HG03432 (cell line): ENCODE results near the gene GJB2.

Experiments used
- ATAC-seq: cut with Tn5 transposase; IDR thresholded peaks from one replicate; pipeline ENCODE4 v1.9.1; 2021; ENCODE audit warnings: mild to moderate bottlenecking, moderate library complexity; ENCODE audit not compliant: unreplicated experiment

The GJB2 gene

DNA sequence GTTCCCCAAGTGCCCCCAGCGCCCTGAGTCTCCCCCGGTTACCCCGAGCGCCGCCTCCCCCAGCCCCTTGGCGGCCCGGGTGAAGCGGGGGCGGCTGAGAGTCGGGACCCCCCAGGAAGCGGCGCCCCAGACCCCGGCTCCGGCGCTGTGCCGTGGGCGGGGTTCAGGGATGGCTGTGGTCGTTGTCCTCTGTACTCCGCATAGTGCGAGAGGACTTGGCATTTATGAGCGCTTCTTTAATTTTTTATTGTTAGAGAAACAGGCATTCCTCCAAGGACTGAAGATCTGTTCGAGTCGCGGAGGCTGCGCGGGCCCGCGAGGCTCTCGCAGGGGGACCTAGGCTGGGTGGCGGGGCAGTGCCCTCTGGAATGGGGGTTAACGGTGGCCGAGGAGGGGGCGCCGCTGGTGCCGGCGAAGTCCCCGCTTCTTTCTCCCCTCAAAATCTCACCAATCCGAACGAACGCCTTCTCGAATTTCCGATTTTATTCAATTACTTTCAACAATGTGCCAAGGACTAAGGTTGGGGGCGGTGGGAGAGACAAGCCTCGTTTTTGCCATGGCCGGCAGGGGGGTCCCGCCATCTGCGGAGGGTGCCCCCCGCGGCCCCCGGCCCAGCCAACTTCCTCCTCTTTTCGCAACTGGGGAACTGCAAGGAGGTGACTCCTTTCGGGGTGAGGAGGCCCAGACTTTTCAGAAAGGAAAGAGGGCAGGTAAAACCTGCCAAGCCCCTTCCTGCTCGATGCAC is 596 bp upstream of the GJB2 start:
- ATAC-seq = no peak

DNA sequence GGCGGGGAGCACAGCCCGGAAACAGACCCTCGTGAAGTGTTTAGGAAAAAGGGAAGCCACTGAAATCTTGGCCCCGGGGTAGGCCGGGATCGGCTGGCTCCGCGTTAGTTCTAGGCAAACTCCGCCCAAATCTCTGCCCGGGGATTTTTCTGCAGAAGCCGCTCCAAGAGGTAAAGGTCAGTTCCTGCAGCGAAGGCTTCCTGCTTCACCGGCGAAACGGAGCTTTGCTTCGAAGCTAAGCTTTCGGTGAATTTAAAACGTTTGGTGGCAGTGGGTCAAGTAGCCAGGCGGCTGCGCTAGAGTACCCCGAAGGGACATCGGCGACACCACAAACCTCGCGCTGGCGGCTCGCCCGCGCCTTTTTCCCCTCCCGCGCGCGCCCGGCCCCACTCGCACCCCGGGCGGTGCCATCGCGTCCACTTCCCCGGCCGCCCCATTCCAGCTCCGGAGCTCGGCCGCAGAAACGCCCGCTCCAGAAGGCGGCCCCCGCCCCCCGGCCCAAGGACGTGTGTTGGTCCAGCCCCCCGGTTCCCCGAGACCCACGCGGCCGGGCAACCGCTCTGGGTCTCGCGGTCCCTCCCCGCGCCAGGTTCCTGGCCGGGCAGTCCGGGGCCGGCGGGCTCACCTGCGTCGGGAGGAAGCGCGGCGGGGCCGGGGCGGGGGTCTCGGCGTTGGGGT is 441 bp downstream of the GJB2 start:
- ATAC-seq = no peak

GRCh38 chr13:20191311-20192157 is 1.2 kb downstream of the GJB2 start:
- no peak for ATAC-seq

- ATAC-seq = no peak
Observed at GRCh38 chr13:20190481-20191310, 2.0 kb downstream of the GJB2 start.

DNA sequence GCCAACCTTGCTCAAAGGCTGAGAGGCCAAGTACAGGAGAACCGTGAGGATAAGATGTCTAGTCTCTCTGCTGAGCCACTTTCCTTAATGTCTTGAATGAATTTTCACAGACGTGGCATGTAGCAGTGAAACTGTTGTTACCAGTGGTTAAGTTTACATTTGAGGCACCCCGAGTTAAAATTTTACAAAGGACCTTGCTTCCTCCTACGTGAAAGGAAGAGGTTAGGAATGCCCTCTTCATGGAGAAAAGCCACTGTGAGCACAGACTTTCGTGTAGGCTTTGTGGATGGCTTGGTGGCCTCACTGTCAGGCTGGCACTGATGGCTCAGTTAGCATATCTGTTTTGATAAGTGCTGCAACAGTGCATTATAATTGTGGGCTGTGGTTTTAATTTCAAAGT is 2.7 kb downstream of the GJB2 start:
- ATAC-seq = no peak

DNA sequence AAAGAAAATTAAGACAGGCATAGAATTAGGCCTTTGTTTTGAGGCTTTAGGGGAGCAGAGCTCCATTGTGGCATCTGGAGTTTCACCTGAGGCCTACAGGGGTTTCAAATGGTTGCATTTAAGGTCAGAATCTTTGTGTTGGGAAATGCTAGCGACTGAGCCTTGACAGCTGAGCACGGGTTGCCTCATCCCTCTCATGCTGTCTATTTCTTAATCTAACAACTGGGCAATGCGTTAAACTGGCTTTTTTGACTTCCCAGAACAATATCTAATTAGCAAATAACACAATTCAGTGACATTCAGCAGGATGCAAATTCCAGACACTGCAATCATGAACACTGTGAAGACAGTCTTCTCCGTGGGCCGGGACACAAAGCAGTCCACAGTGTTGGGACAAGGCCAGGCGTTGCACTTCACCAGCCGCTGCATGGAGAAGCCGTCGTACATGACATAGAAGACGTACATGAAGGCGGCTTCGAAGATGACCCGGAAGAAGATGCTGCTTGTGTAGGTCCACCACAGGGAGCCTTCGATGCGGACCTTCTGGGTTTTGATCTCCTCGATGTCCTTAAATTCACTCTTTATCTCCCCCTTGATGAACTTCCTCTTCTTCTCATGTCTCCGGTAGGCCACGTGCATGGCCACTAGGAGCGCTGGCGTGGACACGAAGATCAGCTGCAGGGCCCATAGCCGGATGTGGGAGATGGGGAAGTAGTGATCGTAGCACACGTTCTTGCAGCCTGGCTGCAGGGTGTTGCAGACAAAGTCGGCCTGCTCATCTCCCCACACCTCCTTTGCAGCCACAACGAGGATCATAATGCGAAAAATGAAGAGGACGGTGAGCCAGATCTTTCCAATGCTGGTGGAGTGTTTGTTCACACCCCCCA is 3.8 kb downstream of the GJB2 start:
- ATAC-seq = no peak

DNA sequence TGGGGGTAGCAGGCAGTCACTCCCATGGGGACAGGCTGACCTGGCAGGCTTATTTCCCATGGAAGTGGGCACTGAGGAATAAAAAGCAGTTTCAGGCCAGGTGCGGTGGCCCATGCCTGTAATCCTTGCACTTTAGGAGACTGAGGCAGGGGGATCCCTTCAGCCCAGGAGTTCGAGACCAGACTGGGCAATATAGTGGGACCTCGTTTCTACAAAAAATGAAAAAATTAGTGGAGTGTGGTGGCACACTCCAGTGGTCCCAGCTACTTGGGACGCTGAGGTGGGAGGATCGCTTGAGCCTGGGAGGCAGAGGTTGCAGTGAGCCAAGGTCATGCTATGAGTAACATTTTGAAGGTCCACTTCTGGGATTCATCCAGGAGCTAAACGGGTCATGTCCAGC is 6.0 kb downstream of the GJB2 start:
- no peak for ATAC-seq

GRCh38 chr13:20185366-20186056 is 7.2 kb downstream of the GJB2 start:
- no peak for ATAC-seq

DNA sequence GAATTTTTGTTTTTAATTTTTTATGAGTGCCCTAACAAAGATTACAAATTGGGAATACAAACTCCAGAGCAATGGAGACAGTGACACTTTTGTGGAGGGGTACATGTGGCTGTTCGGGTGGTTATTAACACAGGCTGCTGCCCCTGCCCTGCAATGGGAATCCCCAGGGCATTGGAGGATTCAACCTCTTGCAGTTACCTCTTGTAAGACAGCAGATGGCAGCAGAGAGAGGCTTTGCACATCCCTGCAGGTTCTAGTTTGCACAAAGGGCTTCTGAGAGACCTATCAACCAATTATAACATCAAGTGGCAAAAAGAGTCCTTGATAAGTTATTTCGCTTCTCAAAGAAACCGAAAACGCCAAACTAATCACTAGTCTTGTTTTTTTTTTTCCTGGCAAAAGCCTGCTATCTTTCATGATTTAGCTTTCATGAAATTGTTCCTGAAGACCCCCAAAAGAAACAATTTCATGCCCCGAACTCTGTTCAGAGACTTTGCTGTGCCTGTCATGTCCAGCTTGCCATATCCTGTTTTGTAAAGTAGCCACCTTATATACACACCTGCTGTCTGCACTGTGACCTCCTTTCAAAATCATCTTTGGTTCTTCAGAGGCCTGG is 10.4 kb downstream of the GJB2 start:
- ATAC-seq = peak; percentile 74

DNA sequence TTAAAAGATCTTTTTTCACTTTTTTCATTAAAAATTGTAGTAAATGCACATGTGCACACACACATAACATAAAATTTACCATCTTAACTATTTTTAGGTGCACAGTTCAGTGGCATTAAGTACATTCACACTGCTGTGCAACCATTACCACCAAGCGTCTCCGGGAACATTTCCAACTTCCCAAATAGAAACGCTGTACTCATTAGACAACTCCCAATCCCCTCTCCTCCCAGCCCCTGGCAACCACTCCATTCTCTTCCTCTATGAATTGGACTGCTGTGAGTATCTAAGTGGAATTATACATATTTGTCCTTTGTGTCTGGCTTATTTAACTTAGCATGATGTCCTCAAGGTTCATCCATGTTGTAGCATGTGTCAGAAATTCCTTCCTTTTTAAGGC is 11.6 kb downstream of the GJB2 start:
- no peak for ATAC-seq

- no peak for ATAC-seq
Observed at GRCh38 chr13:20178156-20178555, 14.6 kb downstream of the GJB2 start.

DNA sequence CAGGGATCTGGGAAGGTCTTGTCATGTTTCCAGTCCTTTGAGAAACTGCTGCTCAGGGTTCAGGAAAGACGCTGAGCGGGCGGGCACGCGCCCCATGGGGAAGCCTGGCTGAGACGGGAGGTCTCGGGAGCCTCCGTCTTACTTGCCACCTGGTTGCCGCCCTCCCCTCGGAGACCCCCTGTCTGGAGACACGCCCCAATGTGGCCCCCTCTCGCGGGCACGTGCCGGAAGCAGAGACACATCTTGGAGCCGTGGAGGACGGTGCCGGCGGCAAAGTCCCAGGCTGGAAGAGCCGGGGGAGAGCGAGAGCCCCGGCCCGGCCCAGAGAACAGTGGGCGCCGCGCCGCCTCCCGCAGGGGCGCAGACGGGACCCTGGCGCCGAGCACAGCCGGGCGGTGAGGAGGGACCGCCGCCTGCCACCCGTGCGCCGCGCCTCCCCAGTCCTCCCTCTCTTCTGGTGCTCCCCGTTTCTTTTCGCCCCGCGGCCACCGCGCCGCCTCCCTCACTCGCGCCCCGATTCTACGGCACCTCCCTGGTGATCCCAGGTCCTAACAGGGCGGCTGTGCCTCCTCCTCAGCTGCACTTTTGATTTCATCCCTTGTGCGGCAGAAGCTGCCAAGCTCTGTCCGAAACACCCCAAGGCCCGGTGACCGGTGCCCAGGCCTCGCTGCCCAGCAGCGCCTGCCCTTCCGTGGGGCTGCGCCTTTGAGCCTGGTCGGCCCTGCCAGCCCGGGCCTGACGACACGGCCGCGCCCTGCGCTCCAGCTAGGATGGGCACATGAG is 15.5 kb downstream of the GJB2 start:
- ATAC-seq = no peak

DNA sequence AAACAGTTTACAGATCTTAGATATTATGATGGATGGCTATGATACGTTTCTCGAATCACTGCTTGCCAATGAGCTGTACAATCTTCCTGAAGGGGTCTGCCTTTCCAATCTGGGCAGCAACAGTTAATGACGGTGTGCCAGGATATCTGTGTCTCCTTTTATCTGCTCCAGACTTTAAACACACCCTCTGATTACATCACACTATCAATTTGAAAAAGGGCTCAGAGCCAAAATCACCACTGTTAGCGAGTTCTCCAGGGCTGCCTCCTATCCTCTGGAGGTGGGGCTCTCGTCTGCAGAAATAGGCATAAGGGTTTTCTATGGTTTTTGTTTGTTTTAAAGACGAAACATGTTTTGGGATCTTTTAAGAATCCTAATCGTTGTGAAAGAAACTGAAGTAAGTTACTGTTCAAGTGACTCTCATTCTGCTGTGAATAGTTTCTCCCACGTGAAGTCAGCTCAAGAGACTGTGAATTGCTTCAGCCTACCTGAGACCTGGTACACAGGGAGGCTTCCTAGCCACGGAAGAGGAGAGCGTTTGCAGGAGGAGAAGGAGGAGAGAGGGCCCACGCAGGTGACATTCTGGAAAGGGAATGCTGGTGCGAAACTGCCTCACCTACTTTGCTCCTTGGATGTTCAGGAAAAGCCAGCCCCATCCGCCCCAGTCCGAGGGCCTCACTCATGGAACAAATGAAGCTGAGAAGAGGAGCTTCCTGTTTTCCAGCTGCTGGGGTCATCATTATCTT is 16.7 kb downstream of the GJB2 start:
- no peak for ATAC-seq

- no peak for ATAC-seq
Observed at GRCh38 chr13:20175406-20175794, 17.3 kb downstream of the GJB2 start.

GRCh38 chr13:20174656-20175405 is 17.9 kb downstream of the GJB2 start:
- ATAC-seq = peak; percentile 93

GRCh38 chr13:20173116-20173746 is 19.5 kb downstream of the GJB2 start:
- no peak for ATAC-seq
